HPDE6-E6E7 (cell line): ENCODE measurements around the gene EP300.
A peak's percentile ranks its signal among the peaks of the same experiment; 100 is the strongest.
"Not testable (repeated sequence)": the region's sequence is repeated elsewhere in the genome, so short reads cannot be mapped to it uniquely, and the experiment has no call there.

ENCODE experiments used
- DNase-seq: peaks from one replicate; pipeline ENCODE4 v3.0.0; 2011; ENCODE audit warnings: missing footprints; ENCODE audit errors: extremely low spot score

Gene EP300

GRCh38 chr22:41092023-41092817, at the start of gene EP300:
EP300 (plus strand) TSS chr22:41092592; CDS start chr22:41093005, 413 bp downstream.
- DNase-seq = peak; percentile 48

GRCh38 chr22:41043722-41044121, 48.7 kb upstream of the EP300 start:
- DNase-seq = no peak

GRCh38 chr22:41045575-41045974, 46.8 kb upstream of the EP300 start:
- DNase-seq = not testable (repeated sequence)

- DNase-seq = no peak
These were observed 44.6 kb upstream of the EP300 start for GRCh38 chr22:41047801-41048211.

- not testable (repeated sequence) for DNase-seq
These were observed 44.0 kb upstream of the EP300 start for GRCh38 chr22:41048345-41048744.

- DNase-seq = no peak
These were observed 43.3 kb upstream of the EP300 start for GRCh38 chr22:41048791-41049717.

GRCh38 chr22:41049795-41050194, 42.6 kb upstream of the EP300 start:
- DNase-seq = not testable (repeated sequence)

- DNase-seq = no peak
These were observed 41.5 kb upstream of the EP300 start for GRCh38 chr22:41050883-41051282.

GRCh38 chr22:41052661-41053490, 39.5 kb upstream of the EP300 start:
- no peak for DNase-seq

- DNase-seq = no peak
These were observed 35.3 kb upstream of the EP300 start for GRCh38 chr22:41057076-41057475.

- no peak for DNase-seq
These were observed 30.2 kb upstream of the EP300 start for GRCh38 chr22:41062146-41062545.

GRCh38 chr22:41064326-41064725, 28.1 kb upstream of the EP300 start:
- not testable (repeated sequence) for DNase-seq

GRCh38 chr22:41066341-41066740, 26.1 kb upstream of the EP300 start:
- not testable (repeated sequence) for DNase-seq

- DNase-seq = not testable (repeated sequence)
These were observed 24.4 kb upstream of the EP300 start for GRCh38 chr22:41067968-41068367.

GRCh38 chr22:41070665-41071331, 21.6 kb upstream of the EP300 start:
- no peak for DNase-seq

GRCh38 chr22:41074061-41074460, 18.3 kb upstream of the EP300 start:
- no peak for DNase-seq

- no peak for DNase-seq
These were observed 17.9 kb upstream of the EP300 start for GRCh38 chr22:41074466-41074865.

GRCh38 chr22:41074941-41075710, 17.3 kb upstream of the EP300 start:
- no peak for DNase-seq

GRCh38 chr22:41075946-41076345, 16.4 kb upstream of the EP300 start:
- DNase-seq = no peak

GRCh38 chr22:41076857-41077256, 15.5 kb upstream of the EP300 start:
- no peak for DNase-seq
